ENCODE results near the gene FHL3. TPM values are rescaled to one million over a fixed set of nuclear protein-coding genes. Genes with fewer than 3 reads are reported as not detected.
A peak's percentile ranks its signal among the peaks of the same experiment; 100 is the strongest.

The FHL3 gene
- total RNA-seq, 1 experiment from 2014 or later = 11.8 TPM

DNA sequence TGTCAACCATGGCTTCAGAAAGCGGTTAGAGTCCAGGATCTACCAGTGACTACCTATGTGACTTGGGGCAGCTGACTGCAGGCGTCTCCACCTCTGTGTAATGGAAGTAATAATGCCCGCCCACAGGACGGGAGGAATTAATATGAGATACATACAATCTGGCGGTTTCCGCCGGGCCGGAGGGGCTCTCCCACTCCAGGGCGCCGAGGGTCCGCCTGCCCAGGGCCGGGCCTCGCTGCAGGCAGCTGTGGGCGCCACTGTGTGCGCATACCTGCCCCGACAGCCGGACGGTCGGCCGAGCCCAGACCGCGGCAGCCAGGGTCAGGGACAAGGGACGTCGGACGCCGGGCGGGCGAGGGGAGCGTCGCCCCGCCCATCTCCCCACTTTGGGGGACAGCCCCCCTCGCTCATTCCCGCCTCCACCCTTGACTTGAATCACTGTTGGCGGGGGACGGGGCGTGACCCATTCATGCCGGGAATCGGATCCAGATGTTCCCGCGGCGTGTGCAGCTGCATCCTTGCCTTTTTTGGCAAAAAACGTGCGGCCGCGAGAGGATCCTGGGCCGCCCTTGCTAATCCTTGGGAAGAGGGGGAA is 9.5 kb downstream of the FHL3 start:
- Histone ChIP-seq H3K4me1 (peaks cover 16% of the 10 kb centered on the region), H3K36me3 (ENCODE audit: control insufficient read depth, insufficient read depth, low read length) (no peaks in the 10 kb centered on the region), H3K9me3 (no peaks in the 10 kb centered on the region), H3K27me3 (replicated peaks; ENCODE audit: control insufficient read depth, insufficient read depth, low read length) (no peaks in the 10 kb centered on the region), H3K4me3 (ENCODE audit: low read depth, low read length) (no peak overlapping the region)
- ChIA-PET CTCF (no interaction called here), POLR2A (no interaction called here)
- no peaks in the 10 kb centered on the region for H3K9me3 Mint-ChIP-seq (ENCODE audit: unreplicated experiment)
- H3K27ac Mint-ChIP-seq (ENCODE audit: unreplicated experiment) = no peak overlapping the region
- H3K4me1 Mint-ChIP-seq (ENCODE audit: low read depth, unreplicated experiment) = peaks cover 8% of the 10 kb centered on the region
- no peak for TF ChIP-seq CTCF (IDR thresholded peaks at IDR 0.05; ENCODE audit: insufficient read depth in 1 of 2, low read depth in 1 of 2, low read length in 1 of 2, severe bottlenecking in 1 of 2, unreplicated experiment in 1 of 2)
- intact Hi-C loops (cut with micrococcal nuclease; ENCODE audit: unreplicated experiment) = no loop called here
- H3K36me3 Mint-ChIP-seq (ENCODE audit: insufficient read depth, unreplicated experiment) = peaks cover 6% of the 10 kb centered on the region
- no TSS peak for BruUV-seq (replicated peaks)
- H3K4me3 Mint-ChIP-seq (ENCODE audit: unreplicated experiment) = no peak overlapping the region
- no peaks in the 10 kb centered on the region for H3K27me3 Mint-ChIP-seq (ENCODE audit: insufficient read depth, unreplicated experiment)
- DNase-seq = no peak

- Histone ChIP-seq H3K4me3 (ENCODE audit: low read depth, low read length) (no peak overlapping the region), H3K4me1 (peaks cover 7% of the 10 kb centered on the region), H3K27me3 (replicated peaks; ENCODE audit: control insufficient read depth, insufficient read depth, low read length) (no peaks in the 10 kb centered on the region), H3K36me3 (ENCODE audit: control insufficient read depth, insufficient read depth, low read length) (no peaks in the 10 kb centered on the region), H3K9me3 (no peaks in the 10 kb centered on the region)
- DNase-seq = no peak
- no peaks in the 10 kb centered on the region for H3K27me3 Mint-ChIP-seq (ENCODE audit: insufficient read depth, unreplicated experiment)
- H3K27ac Mint-ChIP-seq (ENCODE audit: unreplicated experiment) = no peak overlapping the region
- peaks cover 10% of the 10 kb centered on the region for H3K36me3 Mint-ChIP-seq (ENCODE audit: insufficient read depth, unreplicated experiment)
- no peaks in the 10 kb centered on the region for H3K9me3 Mint-ChIP-seq (ENCODE audit: unreplicated experiment)
- peaks cover 8% of the 10 kb centered on the region for H3K4me1 Mint-ChIP-seq (ENCODE audit: low read depth, unreplicated experiment)
- no peak for TF ChIP-seq CTCF (IDR thresholded peaks at IDR 0.05; ENCODE audit: insufficient read depth in 1 of 2, low read depth in 1 of 2, low read length in 1 of 2, severe bottlenecking in 1 of 2, unreplicated experiment in 1 of 2)
- POLR2A ChIA-PET = no interaction called here
- CTCF ChIA-PET = no interaction called here
- intact Hi-C loops (cut with micrococcal nuclease; ENCODE audit: unreplicated experiment) = no loop called here
- BruUV-seq (replicated peaks) = TSS peak; percentile 16
- no peak overlapping the region for H3K4me3 Mint-ChIP-seq (ENCODE audit: unreplicated experiment)
Observed at GRCh38 chr1:37994886-37995566, 10.3 kb downstream of the FHL3 start.

GRCh38 chr1:37989361-37989930 is 15.9 kb downstream of the FHL3 start:
- intact Hi-C loops (cut with micrococcal nuclease; ENCODE audit: unreplicated experiment) = loop anchor here (5.0 kb wide), 1 partner anchor 112 kb away; no protein-coding TSS in a partner anchor
- no peaks in the 10 kb centered on the region for H3K27me3 Mint-ChIP-seq (ENCODE audit: insufficient read depth, unreplicated experiment)
- no peak for TF ChIP-seq CTCF (IDR thresholded peaks at IDR 0.05; ENCODE audit: insufficient read depth in 1 of 2, low read depth in 1 of 2, low read length in 1 of 2, severe bottlenecking in 1 of 2, unreplicated experiment in 1 of 2)

More at GRCh38 chr1:37989361-37989930, 15.9 kb downstream of the FHL3 start:
- ChIA-PET CTCF (interaction anchor here (0.6 to 1.1 kb wide), 2 partner anchors 23 to 177 kb away, joined by 3 read pairs; no protein-coding TSS in a partner anchor), POLR2A (interaction anchor here (1.7 kb wide), 1 partner anchor 23 kb away, joined by 4 read pairs; the partner anchor contains the start of gene UTP11)
- H3K27ac Mint-ChIP-seq (ENCODE audit: unreplicated experiment) = peak overlapping the region; percentile 94
- peaks cover 1% of the 10 kb centered on the region; the same call in 1 of the 2 replicates for H3K36me3 ChIP-seq (ENCODE audit: control insufficient read depth, insufficient read depth, low read length)
- peak in 1 of 2 experiments; percentile 26 for DNase-seq
- H3K9me3 Mint-ChIP-seq (ENCODE audit: unreplicated experiment) = no peaks in the 10 kb centered on the region
- H3K4me3 Mint-ChIP-seq (ENCODE audit: unreplicated experiment) = peak overlapping the region; percentile 90
- no peaks in the 10 kb centered on the region for H3K9me3 ChIP-seq
- H3K27me3 ChIP-seq (replicated peaks; ENCODE audit: control insufficient read depth, insufficient read depth, low read length) = no peaks in the 10 kb centered on the region
- H3K4me1 Mint-ChIP-seq (ENCODE audit: low read depth, unreplicated experiment) = peaks cover 5% of the 10 kb centered on the region
- peak overlapping the region; percentile 63 for H3K4me3 ChIP-seq (ENCODE audit: low read depth, low read length)
- H3K4me1 ChIP-seq = peaks cover 9% of the 10 kb centered on the region; the same call in 1 of the 2 replicates
- H3K36me3 Mint-ChIP-seq (ENCODE audit: insufficient read depth, unreplicated experiment) = peaks cover 45% of the 10 kb centered on the region
- TSS peak; percentile 45 for BruUV-seq (replicated peaks)
